GM12875 (cell line): ENCODE measurements around the gene DRD4.

Source experiments
- H3K4me3 ChIP-seq: one replicate; pipeline ENCODE4 v1.5.1; 2011; ENCODE audit warnings: low read depth, low read length, control low read depth
- CTCF ChIP-seq: IDR thresholded peaks from 2 replicates; pipeline ENCODE4 v1.5.1; 2011; ENCODE audit warnings: low read depth, mild to moderate bottlenecking, control low read depth, inconsistent platforms, low read length, moderate library complexity, borderline replicate concordance; ENCODE audit not compliant: insufficient read depth

Gene DRD4

GRCh38 chr11:639332-639955 lies 2.4 kb downstream of the DRD4 start:
- TF ChIP-seq CTCF, result no peak
- H3K4me3 ChIP-seq, result no peak overlapping the region

GRCh38 chr11:640021-640706 lies 3.1 kb downstream of the DRD4 start:
- no peak for TF ChIP-seq CTCF
- H3K4me3 ChIP-seq, result no peak overlapping the region

- no peak overlapping the region for H3K4me3 ChIP-seq
- TF ChIP-seq CTCF, result no peak
Observed at GRCh38 chr11:641806-642370, 4.8 kb downstream of the DRD4 start.

- TF ChIP-seq CTCF, result no peak
- H3K4me3 ChIP-seq, result no peak overlapping the region
Observed at GRCh38 chr11:643366-643765, 6.3 kb downstream of the DRD4 start.

- TF ChIP-seq CTCF, result no peak
- H3K4me3 ChIP-seq, result no peak overlapping the region
Observed at GRCh38 chr11:643849-644738, 7.0 kb downstream of the DRD4 start.

GRCh38 chr11:645536-645935 lies 8.5 kb downstream of the DRD4 start:
- H3K4me3 ChIP-seq, result no peak overlapping the region
- TF ChIP-seq CTCF, result no peak
